Measurements from ENCODE around the gene VTI1A. TPM values are rescaled to one million over a fixed set of nuclear protein-coding genes. Genes with fewer than 3 reads are reported as not detected.

VTI1A gene
- total RNA-seq, 6 donors from 2014 or later = 29.5 to 247 (median 43.0) TPM

DNA sequence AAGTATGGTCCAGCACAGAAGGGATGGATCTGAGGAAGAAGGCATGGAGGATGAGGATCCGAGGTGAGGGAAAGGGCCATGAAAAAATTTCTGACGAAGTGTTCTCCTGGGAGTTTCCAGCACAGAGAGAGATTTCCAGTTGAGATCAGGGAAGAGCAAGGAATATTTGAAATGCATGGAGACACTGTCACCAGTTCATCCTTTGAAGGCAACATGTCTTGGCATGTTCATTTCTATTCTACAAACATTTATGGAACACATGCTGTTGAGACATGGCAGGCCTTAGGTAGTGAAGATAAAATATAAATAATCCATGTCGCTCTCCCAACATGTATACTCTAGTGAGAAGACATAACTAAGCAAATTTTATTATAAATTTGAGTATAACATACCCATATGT lies 269.1 kb downstream of the VTI1A start:
- ATAC-seq (ENCODE audit: low FRiP score in 2 of 2) (no peak), DNase-seq (no peak)
- H3K9me3 ChIP-seq = no peaks in the 10 kb centered on the region
- TF ChIP-seq POLR2AphosphoS5 (IDR thresholded peaks at IDR 0.05) (no peak), CTCF (IDR thresholded peaks at IDR 0.05) (no peak), EP300 (IDR thresholded peaks at IDR 0.05) (no peak), POLR2A (IDR thresholded peaks at IDR 0.05) (no peak)
- no peak overlapping the region for H3K4me3 ChIP-seq
- no peaks in the 10 kb centered on the region for H3K36me3 ChIP-seq
- H3K4me1 ChIP-seq = no peaks in the 10 kb centered on the region
- 95 to 97% methylated on average over 3 of the region's 3 CpGs for WGBS, 2 donors
- no peaks in the 10 kb centered on the region for H3K27me3 ChIP-seq
- H3K27ac ChIP-seq = no peak overlapping the region

DNA sequence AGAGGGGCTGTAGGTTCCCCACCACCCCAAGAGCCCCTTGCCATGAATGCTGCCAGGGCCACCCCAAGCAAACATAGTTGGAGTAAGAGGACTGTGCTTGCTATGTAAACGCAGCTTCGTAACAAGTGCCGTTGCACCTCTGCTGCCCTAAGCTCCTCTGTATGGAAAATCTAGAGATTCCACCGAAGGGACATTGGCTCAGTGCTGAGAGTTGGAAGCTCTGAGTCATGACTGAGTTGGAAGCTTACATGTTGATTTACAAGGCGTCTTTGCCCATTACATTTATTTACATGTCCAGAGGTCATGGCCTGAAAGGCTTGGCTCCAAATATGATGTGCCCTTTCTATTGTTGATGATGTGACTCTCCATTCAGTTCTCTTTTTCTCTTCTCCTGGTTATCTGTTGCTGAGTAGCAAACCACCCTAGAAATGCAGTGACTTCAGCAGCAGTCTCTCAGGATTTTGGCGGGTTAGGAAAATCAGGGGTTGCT lies 270.0 kb downstream of the VTI1A start:
- H3K4me3 ChIP-seq = no peak overlapping the region
- H3K36me3 ChIP-seq = no peaks in the 10 kb centered on the region
- DNase-seq (no peak), ATAC-seq (ENCODE audit: low FRiP score in 2 of 2) (no peak)
- TF ChIP-seq CTCF (IDR thresholded peaks at IDR 0.05) = no peak
- no peak for TF ChIP-seq EP300 (IDR thresholded peaks at IDR 0.05)
- no peak for TF ChIP-seq POLR2A (IDR thresholded peaks at IDR 0.05)
- TF ChIP-seq POLR2AphosphoS5 (IDR thresholded peaks at IDR 0.05) = no peak
- 76 to 77% methylated on average over 6 of the region's 6 CpGs for WGBS, 2 donors
- H3K9me3 ChIP-seq = no peaks in the 10 kb centered on the region
- H3K27ac ChIP-seq = no peak overlapping the region
- H3K4me1 ChIP-seq = no peaks in the 10 kb centered on the region
- H3K27me3 ChIP-seq = no peaks in the 10 kb centered on the region

- Histone ChIP-seq H3K4me1 (no peaks in the 10 kb centered on the region), H3K36me3 (no peaks in the 10 kb centered on the region), H3K4me3 (no peak overlapping the region), H3K9me3 (no peaks in the 10 kb centered on the region), H3K27me3 (no peaks in the 10 kb centered on the region), H3K27ac (no peak overlapping the region)
- DNase-seq (no peak), ATAC-seq (ENCODE audit: low FRiP score in 2 of 2) (no peak)
- TF ChIP-seq CTCF (IDR thresholded peaks at IDR 0.05) = no peak
- no peak for TF ChIP-seq POLR2AphosphoS5 (IDR thresholded peaks at IDR 0.05)
- no peak for TF ChIP-seq POLR2A (IDR thresholded peaks at IDR 0.05)
- TF ChIP-seq EP300 (IDR thresholded peaks at IDR 0.05) = no peak
Observed at GRCh38 chr10:112720178-112720577, 273.2 kb downstream of the VTI1A start.

DNA sequence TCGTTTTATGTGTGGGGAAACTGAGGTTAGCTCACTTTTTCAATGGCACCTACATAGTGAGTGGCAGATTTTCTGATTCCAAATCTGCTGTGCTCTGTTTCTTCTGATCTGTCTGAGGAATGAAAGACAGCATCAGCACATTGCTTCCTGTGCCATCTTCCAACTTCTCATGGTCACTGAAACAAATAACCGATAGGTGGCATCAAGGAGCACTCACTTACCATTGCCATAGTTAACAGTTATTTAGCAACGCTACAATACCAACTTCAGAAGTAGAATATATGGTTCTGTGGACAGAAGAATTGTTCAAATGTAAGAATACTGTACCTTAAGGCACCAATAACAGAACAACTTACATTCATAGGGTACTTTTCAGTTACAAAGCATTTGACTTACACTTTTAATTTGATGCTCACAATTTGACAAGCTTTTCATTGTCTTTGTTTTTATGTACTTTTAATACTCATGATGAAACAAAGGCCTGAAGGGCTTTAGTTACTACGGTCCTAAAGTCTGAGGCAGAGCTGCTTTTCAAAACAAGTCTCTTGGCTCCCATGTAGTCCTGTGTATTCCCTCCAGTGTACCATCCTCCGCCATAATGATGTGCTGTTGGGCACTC lies 274.2 kb downstream of the VTI1A start:
- Histone ChIP-seq H3K27ac (no peak overlapping the region), H3K27me3 (no peaks in the 10 kb centered on the region), H3K4me1 (no peaks in the 10 kb centered on the region), H3K4me3 (no peak overlapping the region), H3K36me3 (no peaks in the 10 kb centered on the region), H3K9me3 (no peaks in the 10 kb centered on the region)
- 62 to 68% methylated on average over 5 of the region's 5 CpGs for WGBS, 2 donors
- DNase-seq = no peak
- TF ChIP-seq EP300 (IDR thresholded peaks at IDR 0.05) (no peak), CTCF (IDR thresholded peaks at IDR 0.05) (peak; percentile 42 to 73 (median 56))
- ATAC-seq (ENCODE audit: low FRiP score in 2 of 2) = peak in 1 of 2 donors; percentile 71

GRCh38 chr10:112722758-112723157 lies 275.7 kb downstream of the VTI1A start:
- Histone ChIP-seq H3K4me3 (no peak overlapping the region), H3K36me3 (no peaks in the 10 kb centered on the region), H3K4me1 (no peaks in the 10 kb centered on the region), H3K27me3 (no peaks in the 10 kb centered on the region), H3K9me3 (no peaks in the 10 kb centered on the region), H3K27ac (no peak overlapping the region)
- DNase-seq = no peak
- TF ChIP-seq POLR2A (IDR thresholded peaks at IDR 0.05) (no peak), CTCF (IDR thresholded peaks at IDR 0.05) (no peak), POLR2AphosphoS5 (IDR thresholded peaks at IDR 0.05) (no peak), EP300 (IDR thresholded peaks at IDR 0.05) (no peak)
- 75 to 81% methylated on average over 3 of the region's 3 CpGs for WGBS, 2 donors
- no peak for ATAC-seq (ENCODE audit: low FRiP score in 2 of 2)

Measured in upper lobe of left lung (tissue), 6 donors.